Spleen (tissue), 11 donors: ENCODE measurements around the gene METTL1. TPM values are rescaled to one million over a fixed set of nuclear protein-coding genes. Genes with fewer than 3 reads are reported as not detected.
A peak's percentile ranks its signal among the peaks of the same experiment; 100 is the strongest.

ENCODE experiments used
- DNase-seq: peaks from one replicate; pipeline ENCODE4 v3.0.0-alpha.2; 2020
- H3K27ac ChIP-seq, 8 donors: fragments of 200-600 bp; sonication (generic) in 7 of 8; 1 replicate in 4 of 8; 2 replicates in 4 of 8; pipeline versions ENCODE4 v1.5.0 to v1.8.0; 2016 to 2021; ENCODE audit warnings: inconsistent platforms in 4 of 8, mild to moderate bottlenecking in 4 of 8, moderate library complexity in 1 of 8
- H3K27me3 ChIP-seq, 7 donors: fragments of 200-600 bp; sonication (generic) in 6 of 7; replicated peaks in 1 of 7; 1 replicate in 4 of 7; 2 replicates in 3 of 7; pipeline versions ENCODE4 v1.5.0 to v1.8.0; 2016 to 2021; ENCODE audit warnings: inconsistent platforms in 3 of 7, mild to moderate bottlenecking in 1 of 7
- H3K36me3 ChIP-seq, 6 donors: fragments of 200-600 bp; sonication (generic) in 5 of 6; 1 replicate in 4 of 6; 2 replicates in 2 of 6; pipeline versions ENCODE4 v1.5.0 to v1.8.0; 2016 to 2021; ENCODE audit warnings: inconsistent platforms in 2 of 6
- H3K4me1 ChIP-seq, 6 donors: fragments of 200-600 bp; sonication (generic) in 5 of 6; 1 replicate in 3 of 6; 2 replicates in 3 of 6; pipeline versions ENCODE4 v1.5.0 to v1.8.0; 2016 to 2021; ENCODE audit warnings: inconsistent platforms in 3 of 6
- H3K4me3 ChIP-seq, 8 donors: fragments of 200-600 bp; sonication (generic) in 7 of 8; 1 replicate in 4 of 8; 2 replicates in 4 of 8; pipeline versions ENCODE4 v1.5.0 to v1.8.0; 2016 to 2021; ENCODE audit warnings: inconsistent platforms in 4 of 8, mild to moderate bottlenecking in 4 of 8, moderate library complexity in 2 of 8
- H3K9me3 ChIP-seq, 8 donors: fragments of 200-600 bp; sonication (generic) in 7 of 8; 1 replicate in 4 of 8; 2 replicates in 4 of 8; pipeline versions ENCODE4 v1.5.0 to v1.8.0; 2016 to 2021; ENCODE audit warnings: inconsistent platforms in 4 of 8
- CTCF ChIP-seq, 11 experiments: fragments of 200-600 bp in 7 of 11; fragments of 450-650 bp in 4 of 11; sonication (generic) in 4 of 11; IDR thresholded peaks in 8 of 11; conservative IDR thresholded peaks in 3 of 11; 1 replicate in 7 of 11; 2 replicates in 4 of 11; pipeline versions ENCODE4 v1.4.0 to v1.8.0; 2016 to 2021; ENCODE audit warnings: antibody characterized with exemption in 11 of 11, inconsistent platforms in 4 of 11, mild to moderate bottlenecking in 1 of 11
- POLR2A ChIP-seq, 3 donors: fragments of 450-650 bp; IDR thresholded peaks; one replicate each; pipeline ENCODE4 v1.5.1; 2017; ENCODE audit warnings: antibody characterized with exemption in 3 of 3, mild to moderate bottlenecking in 1 of 3
- POLR2AphosphoS5 ChIP-seq, 3 donors: sonication (generic); formaldehyde crosslinking; IDR thresholded peaks; one replicate each; pipeline ENCODE4 v1.5.1; 2017; ENCODE audit warnings: antibody characterized with exemption in 3 of 3
- WGBS, 5 donors: extraction: QIAGEN DNeasy Blood & Tissue Kit in 3 of 5; methylation state at CpG; one replicate each; pipeline versions ENCODE4 v1.1.5 to v1.1.7; 2013 to 2018; 5-methylcytosine and 5-hydroxymethylcytosine counted together
- intact Hi-C: fragments of 100-400 bp; cut with DNase I; formaldehyde crosslinking; loops from one replicate; pipeline ENCODE4 v1.15.0; 2023; ENCODE audit warnings: low total_unique reads
- polyA plus RNA-seq, 3 donors: library from polyadenylated mRNA; stranded (reverse); fragments of 200-250 nt; gene quantifications; one replicate each; pipeline ENCODE4 v1.2.1, GENCODE V29; 2013
- total RNA-seq, 7 donors: library from RNA; depleted of rRNA in 3 of 7; stranded (reverse); fragments of >200 nt in 3 of 7; fragmentation: NEBNext Ultra II Directional in 4 of 7; extraction: Animal tissue kit (Norgen Biotek cat#: 25700) in 4 of 7; gene quantifications; one replicate each; pipeline versions ENCODE4 v1.1.0 to v1.2.1, GENCODE V29; 2016 to 2021
- donor health status: healthy with polysubstance abuse.
- donor health status: DM: no; HTN: no; CAD: no; lungs with moderate emphysema.
- donor health status: DM: no; HTN: no; CAD: no.
- donor health status: Bipolar disorder and iron deficiency.
- donor health status: healthy.
- donor health status: DM: no; HTN: no; CAD: no.
- donor health status: DM: yes; HTN: yes; CAD: no.

The METTL1 gene
- total and polyA plus RNA-seq, 10 donors = 4.9 to 22.0 (median 14.5) TPM

- TF ChIP-seq POLR2AphosphoS5 (IDR thresholded peaks at IDR 0.05) (no peak), POLR2A (IDR thresholded peaks at IDR 0.05) (no peak)
- H3K27ac ChIP-seq = no peak overlapping the region
- H3K36me3 ChIP-seq = peaks cover 0 to 52% (median 39%) of the 10 kb centered on the region in 6 donors
- H3K9me3 ChIP-seq = no peaks in the 10 kb centered on the region
- H3K4me3 ChIP-seq = no peak overlapping the region
- H3K4me1 ChIP-seq = peaks cover 26 to 61% (median 51%) of the 10 kb centered on the region in 6 donors
- WGBS, 5 donors = 91 to 98% (median 95%) methylated on average over 5 of the region's 5 CpGs
- DNase-seq = no peak
- intact Hi-C loops = no loop called here
- no peaks in the 10 kb centered on the region for H3K27me3 ChIP-seq
These were observed 22.8 kb downstream of the METTL1 start for GRCh38 chr12:57749061-57749460.

GRCh38 chr12:57746025-57746424 is 25.9 kb downstream of the METTL1 start:
- Histone ChIP-seq H3K27ac (peak overlapping the region in 6 of 8 donors; percentile 86 to 94 (median 92)), H3K9me3 (no peaks in the 10 kb centered on the region), H3K27me3 (no peaks in the 10 kb centered on the region), H3K36me3 (peaks cover 0 to 52% (median 39%) of the 10 kb centered on the region in 6 donors), H3K4me1 (peaks cover 18 to 63% (median 45%) of the 10 kb centered on the region in 6 donors), H3K4me3 (peak overlapping the region in 4 of 8 donors; percentile 42 to 78 (median 62))
- 85 to 90% (median 88%) methylated on average over 3 of the region's 3 CpGs for WGBS, 5 donors
- DNase-seq = no peak
- TF ChIP-seq POLR2A (IDR thresholded peaks at IDR 0.05) = no peak
- intact Hi-C loops = no loop called here

- H3K4me1 ChIP-seq = peaks cover 18 to 63% (median 45%) of the 10 kb centered on the region in 6 donors
- no peaks in the 10 kb centered on the region for H3K9me3 ChIP-seq
- WGBS, 5 donors = 44 to 56% (median 54%) methylated on average over 7 to 8 of the region's 8 CpGs
- H3K36me3 ChIP-seq = peaks cover 0 to 46% (median 36%) of the 10 kb centered on the region in 6 donors
- H3K4me3 ChIP-seq = peak overlapping the region; percentile 42 to 78 (median 63)
- DNase-seq = peak; percentile 74
- H3K27ac ChIP-seq = peak overlapping the region; percentile 86 to 94 (median 92)
- TF ChIP-seq CTCF (IDR thresholded peaks at IDR 0.05 in 8 of 11, conservative IDR thresholded peaks at IDR 0.05 in 3 of 11) (no peak), POLR2A (IDR thresholded peaks at IDR 0.05) (no peak), POLR2AphosphoS5 (IDR thresholded peaks at IDR 0.05) (no peak)
- no peaks in the 10 kb centered on the region for H3K27me3 ChIP-seq
- intact Hi-C loops = no loop called here
These were observed 26.4 kb downstream of the METTL1 start for GRCh38 chr12:57745485-57745881.

- peaks cover 0 to 5% (median 0%) of the 10 kb centered on the region in 7 donors for H3K27me3 ChIP-seq
- intact Hi-C loops = no loop called here
- peak in 5 of 11 experiments; percentile 21 to 38 (median 26) for TF ChIP-seq CTCF (IDR thresholded peaks at IDR 0.05 in 8 of 11, conservative IDR thresholded peaks at IDR 0.05 in 3 of 11)
- peak in 1 of 3 donors; percentile 73 for TF ChIP-seq POLR2A (IDR thresholded peaks at IDR 0.05)
- peak; percentile 69 to 91 (median 89) for TF ChIP-seq POLR2AphosphoS5 (IDR thresholded peaks at IDR 0.05)
- no peaks in the 10 kb centered on the region for H3K9me3 ChIP-seq
- WGBS, 5 donors = 0 to 2% (median 1%) methylated on average over 29 of the region's 29 CpGs
- H3K4me1 ChIP-seq = peaks cover 18 to 63% (median 49%) of the 10 kb centered on the region in 6 donors
- H3K36me3 ChIP-seq = peaks cover 0 to 44% (median 31%) of the 10 kb centered on the region in 6 donors
- peak within 1 kb of the TSS; percentile 86 to 94 (median 92) for H3K27ac ChIP-seq
- peak within 1 kb of the TSS; percentile 42 to 78 (median 63) for H3K4me3 ChIP-seq
- peak; percentile 98 for DNase-seq
These were observed 27.0 kb downstream of the METTL1 start, which contains the start of gene TSPAN31 for GRCh38 chr12:57744777-57745484. Gene TSPAN31 (plus strand): TSS chr12:57745039. CDS start chr12:57745155, 116 bp downstream.

GRCh38 chr12:57744194-57744776 is 27.6 kb downstream of the METTL1 start:
- Histone ChIP-seq H3K27ac (peak overlapping the region; percentile 86 to 94 (median 92)), H3K9me3 (no peaks in the 10 kb centered on the region), H3K4me1 (peaks cover 18 to 67% (median 55%) of the 10 kb centered on the region in 6 donors), H3K27me3 (peaks cover 0 to 9% (median 0%) of the 10 kb centered on the region in 7 donors), H3K36me3 (peaks cover 0 to 44% (median 27%) of the 10 kb centered on the region in 6 donors), H3K4me3 (peak overlapping the region; percentile 42 to 78 (median 63))
- WGBS, 5 donors = 7 to 12% (median 10%) methylated on average over 21 of the region's 21 CpGs
- intact Hi-C loops = no loop called here
- TF ChIP-seq CTCF (IDR thresholded peaks at IDR 0.05 in 8 of 11, conservative IDR thresholded peaks at IDR 0.05 in 3 of 11) (no peak), POLR2AphosphoS5 (IDR thresholded peaks at IDR 0.05) (no peak), POLR2A (IDR thresholded peaks at IDR 0.05) (no peak)
- peak; percentile 90 for DNase-seq
